Measurements from ENCODE around the gene GDF3. TPM values are rescaled to one million over a fixed set of nuclear protein-coding genes. Genes with fewer than 3 reads are reported as not detected.
"Not testable (repeated sequence)": the region's sequence is repeated elsewhere in the genome, so short reads cannot be mapped to it uniquely, and the experiment has no call there.

GDF3 gene
- total RNA-seq (2014; rRNA removed; shearing (Covaris generic); ENCODE audit: low replicate concordance), result not detected in 2 replicates

GRCh38 chr12:7695566-7696197 is at the start of gene GDF3:
Gene GDF3 (minus strand): TSS chr12:7695775. CDS start chr12:7695728, 47 bp downstream.
- in situ Hi-C loops (cut with HindIII; ENCODE audit: low pct_unique_long_range_greater_than_20kb, low sequenced_read_pairs), result no loop called here
- no peak for DNase-seq (ENCODE audit: low read depth)

GRCh38 chr12:7732993-7733392 is 37.4 kb upstream of the GDF3 start:
- in situ Hi-C loops (cut with HindIII; ENCODE audit: low pct_unique_long_range_greater_than_20kb, low sequenced_read_pairs), result no loop called here
- DNase-seq (ENCODE audit: low read depth), result no peak

GRCh38 chr12:7731486-7731885 is 35.9 kb upstream of the GDF3 start:
- in situ Hi-C loops (cut with HindIII; ENCODE audit: low pct_unique_long_range_greater_than_20kb, low sequenced_read_pairs), result no loop called here
- no peak for DNase-seq (ENCODE audit: low read depth)

GRCh38 chr12:7730984-7731383 is 35.4 kb upstream of the GDF3 start:
- in situ Hi-C loops (cut with HindIII; ENCODE audit: low pct_unique_long_range_greater_than_20kb, low sequenced_read_pairs); DNase-seq (ENCODE audit: low read depth): not testable (repeated sequence)

- DNase-seq (ENCODE audit: low read depth), result no peak
- in situ Hi-C loops (cut with HindIII; ENCODE audit: low pct_unique_long_range_greater_than_20kb, low sequenced_read_pairs), result no loop called here
Measured at GRCh38 chr12:7729746-7730145, 34.2 kb upstream of the GDF3 start.

- DNase-seq (ENCODE audit: low read depth), result no peak
- in situ Hi-C loops (cut with HindIII; ENCODE audit: low pct_unique_long_range_greater_than_20kb, low sequenced_read_pairs), result no loop called here
Measured at GRCh38 chr12:7723926-7724325, 28.4 kb upstream of the GDF3 start.

GRCh38 chr12:7719946-7720730 is 24.6 kb upstream of the GDF3 start:
- in situ Hi-C loops (cut with HindIII; ENCODE audit: low pct_unique_long_range_greater_than_20kb, low sequenced_read_pairs), result no loop called here
- no peak for DNase-seq (ENCODE audit: low read depth)

- DNase-seq (ENCODE audit: low read depth), result no peak
- in situ Hi-C loops (cut with HindIII; ENCODE audit: low pct_unique_long_range_greater_than_20kb, low sequenced_read_pairs), result no loop called here
Measured at GRCh38 chr12:7716381-7716780, 20.8 kb upstream of the GDF3 start.

GRCh38 chr12:7712841-7713442 is 17.4 kb upstream of the GDF3 start:
- DNase-seq (ENCODE audit: low read depth), result no peak
- in situ Hi-C loops (cut with HindIII; ENCODE audit: low pct_unique_long_range_greater_than_20kb, low sequenced_read_pairs), result no loop called here

GRCh38 chr12:7711133-7711532 is 15.6 kb upstream of the GDF3 start, which contains the start of gene DPPA3:
Gene DPPA3 (plus strand): TSS chr12:7711433. CDS start chr12:7711571, 138 bp downstream.
- DNase-seq (ENCODE audit: low read depth), result no peak
- in situ Hi-C loops (cut with HindIII; ENCODE audit: low pct_unique_long_range_greater_than_20kb, low sequenced_read_pairs), result no loop called here

GRCh38 chr12:7709969-7710675 is 14.5 kb upstream of the GDF3 start:
- in situ Hi-C loops (cut with HindIII; ENCODE audit: low pct_unique_long_range_greater_than_20kb, low sequenced_read_pairs), result no loop called here
- no peak for DNase-seq (ENCODE audit: low read depth)

GRCh38 chr12:7705846-7706245 is 10.3 kb upstream of the GDF3 start:
- in situ Hi-C loops (cut with HindIII; ENCODE audit: low pct_unique_long_range_greater_than_20kb, low sequenced_read_pairs), result no loop called here

GRCh38 chr12:7695237-7695560 is 376 bp downstream of the GDF3 start:
- DNase-seq (ENCODE audit: low read depth), result no peak
- in situ Hi-C loops (cut with HindIII; ENCODE audit: low pct_unique_long_range_greater_than_20kb, low sequenced_read_pairs), result no loop called here

More at GRCh38 chr12:7705846-7706245, 10.3 kb upstream of the GDF3 start:
- no peak for DNase-seq (ENCODE audit: low read depth)

- in situ Hi-C loops (cut with HindIII; ENCODE audit: low pct_unique_long_range_greater_than_20kb, low sequenced_read_pairs), result no loop called here
Measured at GRCh38 chr12:7694556-7695236, 879 bp downstream of the GDF3 start.

GRCh38 chr12:7693793-7694192 is 1.8 kb downstream of the GDF3 start:
- DNase-seq (ENCODE audit: low read depth), result no peak

More at GRCh38 chr12:7694556-7695236, 879 bp downstream of the GDF3 start:
- DNase-seq (ENCODE audit: low read depth), result no peak

GRCh38 chr12:7681535-7681934 is 14.0 kb downstream of the GDF3 start:
- DNase-seq (ENCODE audit: low read depth), result no peak
- in situ Hi-C loops (cut with HindIII; ENCODE audit: low pct_unique_long_range_greater_than_20kb, low sequenced_read_pairs), result no loop called here

More at GRCh38 chr12:7693793-7694192, 1.8 kb downstream of the GDF3 start:
- in situ Hi-C loops (cut with HindIII; ENCODE audit: low pct_unique_long_range_greater_than_20kb, low sequenced_read_pairs), result no loop called here

GRCh38 chr12:7679251-7680045 is 16.1 kb downstream of the GDF3 start:
- no peak for DNase-seq (ENCODE audit: low read depth)
- in situ Hi-C loops (cut with HindIII; ENCODE audit: low pct_unique_long_range_greater_than_20kb, low sequenced_read_pairs), result no loop called here
